Stimulated activated memory B cell treated with anti-CD40 and anti-IgM and Interleukin-4, amounts not matched to agents 10 μg/mL and 1 μg/mL and 100 μg/mL, for 72 hours (primary cell): ENCODE measurements around the gene CLASRP.
"Not testable (repeated sequence)": the region's sequence is repeated elsewhere in the genome, so short reads cannot be mapped to it uniquely, and the experiment has no call there.

Source experiments
- ATAC-seq: fragments of 150-1000 bp; cut with Tn5 transposase; 2 replicates; pipeline ENCODE4 v1.10.0; 2021
- H3K27ac Mint-ChIP-seq: one replicate; pipeline ENCODE4 v1.8.0; 2022; ENCODE audit warnings: mild to moderate bottlenecking, mixed read lengths
- H3K27me3 Mint-ChIP-seq: one replicate; pipeline ENCODE4 v1.8.0; 2022; ENCODE audit warnings: mixed read lengths
- H3K36me3 Mint-ChIP-seq: one replicate; pipeline ENCODE4 v1.8.0; 2022; ENCODE audit warnings: mixed read lengths
- H3K4me1 Mint-ChIP-seq: one replicate; pipeline ENCODE4 v1.8.0; 2022; ENCODE audit warnings: mixed read lengths
- H3K4me3 Mint-ChIP-seq: one replicate; pipeline ENCODE4 v1.8.0; 2022; ENCODE audit warnings: mild to moderate bottlenecking, moderate library complexity, mixed read lengths
- H3K9me3 Mint-ChIP-seq: one replicate; pipeline ENCODE4 v1.8.0; 2022; ENCODE audit warnings: mixed read lengths

The CLASRP gene

DNA sequence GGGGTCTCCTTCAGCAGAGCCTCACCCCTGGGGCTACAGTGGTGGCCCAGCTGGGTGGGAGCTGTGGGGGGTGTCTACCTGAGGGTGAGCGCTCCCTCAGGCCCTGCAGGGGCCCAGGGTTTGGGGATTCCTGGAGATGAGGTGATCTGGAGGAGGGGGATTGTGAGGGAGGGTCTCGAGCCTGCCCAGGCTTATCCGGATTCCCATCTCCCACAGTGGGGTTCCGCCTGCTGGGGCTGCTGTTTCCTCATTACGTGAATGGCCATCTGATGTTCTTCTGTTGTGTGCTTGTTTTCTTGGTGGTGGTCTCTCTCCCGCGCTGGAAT lies 58.6 kb downstream of the CLASRP start:
- no peaks in the 10 kb centered on the region for H3K9me3 Mint-ChIP-seq
- no peak overlapping the region for H3K4me3 Mint-ChIP-seq
- no peak for ATAC-seq
- no peaks in the 10 kb centered on the region for H3K27me3 Mint-ChIP-seq
- H3K4me1 Mint-ChIP-seq: peaks cover 78% of the 10 kb centered on the region
- peaks cover 6% of the 10 kb centered on the region for H3K36me3 Mint-ChIP-seq
- H3K27ac Mint-ChIP-seq: no peak overlapping the region

GRCh38 chr19:45097776-45098520 lies 59.1 kb downstream of the CLASRP start:
- no peak overlapping the region for H3K4me3 Mint-ChIP-seq
- peaks cover 6% of the 10 kb centered on the region for H3K36me3 Mint-ChIP-seq
- peaks cover 79% of the 10 kb centered on the region for H3K4me1 Mint-ChIP-seq
- H3K27me3 Mint-ChIP-seq: no peaks in the 10 kb centered on the region
- no peaks in the 10 kb centered on the region for H3K9me3 Mint-ChIP-seq
- no peak for ATAC-seq
- H3K27ac Mint-ChIP-seq: no peak overlapping the region

DNA sequence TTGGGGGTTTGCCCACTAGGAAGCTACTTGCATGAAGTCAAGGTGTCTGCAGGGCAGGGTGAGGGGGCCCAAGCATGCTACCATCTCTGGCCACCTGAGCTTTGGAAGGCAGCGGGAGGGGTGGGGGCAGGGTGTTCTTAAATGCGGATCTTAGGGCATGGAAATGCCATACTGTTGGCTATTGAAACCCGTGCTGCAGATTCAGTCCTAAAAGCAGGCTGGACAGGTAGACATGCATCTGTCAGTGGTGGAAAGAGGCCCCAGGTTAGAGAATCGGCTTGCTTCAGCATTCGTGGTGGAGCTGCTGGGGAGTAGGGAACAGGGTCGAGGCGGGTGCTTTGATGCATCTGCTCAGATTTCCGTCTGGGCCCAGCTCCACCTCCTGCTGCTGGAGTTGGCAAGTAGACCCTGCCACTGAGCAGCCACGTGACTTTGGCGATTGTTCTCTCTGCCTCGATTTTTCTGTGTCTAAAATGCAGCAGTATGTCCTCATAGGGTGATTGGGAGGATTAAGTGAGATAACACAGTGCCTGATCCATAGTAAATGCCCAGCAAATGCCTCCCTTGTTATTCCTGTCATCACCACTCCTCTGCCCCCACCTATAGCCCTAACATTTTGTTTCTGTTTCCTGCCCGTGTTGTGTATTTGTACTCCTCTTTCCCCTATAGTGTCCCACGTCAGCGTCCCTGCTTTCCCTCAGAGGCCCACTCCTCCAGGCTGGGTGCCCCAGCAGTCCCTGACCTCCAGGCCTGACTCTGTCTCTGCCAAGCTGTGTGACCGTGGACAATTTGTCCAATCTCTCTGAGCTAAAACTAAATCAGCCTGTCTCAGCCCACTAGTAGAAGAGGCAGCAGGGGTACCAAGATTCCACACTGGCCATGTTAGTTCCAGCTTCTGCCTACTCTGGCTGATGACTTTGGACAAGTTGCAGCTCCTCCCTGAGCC lies 59.9 kb downstream of the CLASRP start:
- no peaks in the 10 kb centered on the region for H3K27me3 Mint-ChIP-seq
- H3K4me3 Mint-ChIP-seq: no peak overlapping the region
- no peak overlapping the region for H3K27ac Mint-ChIP-seq
- peaks cover 82% of the 10 kb centered on the region for H3K4me1 Mint-ChIP-seq
- H3K36me3 Mint-ChIP-seq: peaks cover 2% of the 10 kb centered on the region
- H3K9me3 Mint-ChIP-seq: no peaks in the 10 kb centered on the region
- no peak for ATAC-seq

DNA sequence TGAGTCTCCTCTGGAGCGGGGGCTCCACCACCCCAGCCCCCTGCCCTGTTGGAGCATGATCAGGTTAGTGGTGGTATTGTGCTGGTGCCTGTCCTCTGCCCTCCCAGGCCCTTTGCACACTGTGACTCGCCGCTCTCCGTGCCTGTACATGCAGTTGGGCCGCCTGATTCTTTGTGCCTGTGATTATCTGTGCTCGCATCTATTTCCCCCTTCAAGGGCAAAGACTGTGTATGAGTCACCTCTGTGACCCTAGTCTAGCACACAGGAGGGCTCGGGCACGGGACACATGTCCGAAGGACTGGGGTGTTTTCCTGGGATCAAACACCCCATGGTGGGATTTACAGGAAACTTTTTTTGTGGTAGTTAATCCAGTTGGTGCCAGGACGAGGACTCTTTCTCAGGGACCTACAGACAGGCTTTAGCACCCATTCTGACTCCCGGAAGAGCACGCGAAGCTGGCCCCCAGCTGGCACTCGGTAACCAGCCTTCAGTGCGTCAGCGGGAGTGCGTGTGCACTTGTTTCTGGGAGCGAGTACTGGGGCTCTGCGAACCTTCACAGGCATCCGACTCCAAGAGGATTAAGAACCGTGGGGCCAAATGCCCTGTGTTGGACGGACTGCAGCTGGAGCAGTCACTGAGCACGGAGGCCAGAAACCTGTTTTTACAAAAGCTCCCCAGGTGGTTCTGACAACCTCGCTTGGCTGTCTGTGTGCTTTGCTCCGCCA lies 60.8 kb downstream of the CLASRP start:
- Mint-ChIP-seq H3K4me3 (no peak overlapping the region), H3K4me1 (peaks cover 82% of the 10 kb centered on the region), H3K9me3 (no peaks in the 10 kb centered on the region), H3K27me3 (no peaks in the 10 kb centered on the region), H3K27ac (no peak overlapping the region), H3K36me3 (no peaks in the 10 kb centered on the region)
- ATAC-seq: no peak

GRCh38 chr19:45100201-45100600 lies 61.4 kb downstream of the CLASRP start:
- Mint-ChIP-seq H3K27me3 (no peaks in the 10 kb centered on the region), H3K9me3 (no peaks in the 10 kb centered on the region), H3K27ac (no peak overlapping the region)

GRCh38 chr19:45100846-45101252 lies 62.0 kb downstream of the CLASRP start:
- Mint-ChIP-seq H3K27ac (peak overlapping the region; percentile 60), H3K27me3 (no peaks in the 10 kb centered on the region), H3K36me3 (no peaks in the 10 kb centered on the region), H3K4me1 (peaks cover 84% of the 10 kb centered on the region), H3K4me3 (no peak overlapping the region), H3K9me3 (no peaks in the 10 kb centered on the region)
- no peak for ATAC-seq

More at GRCh38 chr19:45100201-45100600, 61.4 kb downstream of the CLASRP start:
- no peak for ATAC-seq
- no peak overlapping the region for H3K4me3 Mint-ChIP-seq
- H3K4me1 Mint-ChIP-seq: peaks cover 82% of the 10 kb centered on the region
- no peaks in the 10 kb centered on the region for H3K36me3 Mint-ChIP-seq

DNA sequence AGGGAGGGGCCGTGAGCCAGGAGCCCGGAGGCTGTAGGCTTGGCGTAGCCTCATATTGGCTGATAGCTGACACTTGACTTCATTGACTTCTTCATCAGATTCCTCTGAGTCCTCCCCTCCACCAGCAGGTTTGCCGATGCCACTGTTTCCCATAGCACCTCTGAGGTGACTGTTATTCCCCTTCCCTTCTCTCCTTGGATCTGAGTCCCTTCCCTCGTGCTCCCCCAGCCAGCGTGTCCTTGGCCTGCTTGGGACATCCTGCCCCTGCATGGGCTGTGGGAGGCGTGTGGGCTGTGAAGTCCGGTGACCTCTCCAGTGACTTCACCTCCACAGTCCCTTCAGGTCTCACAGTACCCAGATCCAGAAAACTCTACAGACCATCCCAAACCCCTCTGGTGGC lies 63.0 kb downstream of the CLASRP start:
- no peaks in the 10 kb centered on the region for H3K9me3 Mint-ChIP-seq
- H3K27me3 Mint-ChIP-seq: no peaks in the 10 kb centered on the region
- H3K36me3 Mint-ChIP-seq: no peaks in the 10 kb centered on the region
- H3K27ac Mint-ChIP-seq: peak overlapping the region; percentile 20
- peaks cover 79% of the 10 kb centered on the region for H3K4me1 Mint-ChIP-seq
- no peak overlapping the region for H3K4me3 Mint-ChIP-seq
- no peak for ATAC-seq

- Mint-ChIP-seq H3K9me3 (no peaks in the 10 kb centered on the region), H3K4me3 (no peak overlapping the region), H3K27ac (peak overlapping the region; percentile 14), H3K36me3 (no peaks in the 10 kb centered on the region), H3K27me3 (no peaks in the 10 kb centered on the region), H3K4me1 (peaks cover 72% of the 10 kb centered on the region)
- no peak for ATAC-seq
Measured at GRCh38 chr19:45102481-45102880, 63.6 kb downstream of the CLASRP start.

DNA sequence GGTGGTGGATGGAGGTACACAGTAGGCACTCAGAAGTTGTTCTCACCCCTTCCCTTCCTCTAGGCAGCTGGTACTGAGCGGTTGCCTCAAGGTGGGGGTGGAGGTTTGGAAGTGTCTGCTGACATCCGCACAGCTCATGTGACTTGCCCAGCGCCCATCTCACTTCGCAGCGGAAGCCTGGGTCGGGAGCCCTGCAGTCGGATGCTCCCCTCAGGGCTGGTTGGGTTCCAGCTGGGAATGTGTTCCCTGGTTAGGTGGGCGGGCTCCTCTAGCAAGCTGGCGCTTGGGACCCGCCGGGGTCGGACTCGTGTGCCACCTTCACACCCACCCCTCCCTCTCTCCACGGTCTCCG lies 64.3 kb downstream of the CLASRP start:
- H3K27ac Mint-ChIP-seq: peak overlapping the region; percentile 14

GRCh38 chr19:45103508-45104319 lies 64.9 kb downstream of the CLASRP start:
- peak; percentile 42 for ATAC-seq
- peak overlapping the region; percentile 14 for H3K27ac Mint-ChIP-seq
- H3K27me3 Mint-ChIP-seq: no peaks in the 10 kb centered on the region
- H3K9me3 Mint-ChIP-seq: no peaks in the 10 kb centered on the region
- no peaks in the 10 kb centered on the region for H3K36me3 Mint-ChIP-seq
- H3K4me3 Mint-ChIP-seq: peak overlapping the region; percentile 49
- H3K4me1 Mint-ChIP-seq: peaks cover 63% of the 10 kb centered on the region

More for the DNA sequence above, 64.3 kb downstream of the CLASRP start:
- peak overlapping the region; percentile 49 for H3K4me3 Mint-ChIP-seq
- no peaks in the 10 kb centered on the region for H3K36me3 Mint-ChIP-seq
- peaks cover 66% of the 10 kb centered on the region for H3K4me1 Mint-ChIP-seq
- peak; percentile 65 for ATAC-seq
- no peaks in the 10 kb centered on the region for H3K9me3 Mint-ChIP-seq
- H3K27me3 Mint-ChIP-seq: no peaks in the 10 kb centered on the region

DNA sequence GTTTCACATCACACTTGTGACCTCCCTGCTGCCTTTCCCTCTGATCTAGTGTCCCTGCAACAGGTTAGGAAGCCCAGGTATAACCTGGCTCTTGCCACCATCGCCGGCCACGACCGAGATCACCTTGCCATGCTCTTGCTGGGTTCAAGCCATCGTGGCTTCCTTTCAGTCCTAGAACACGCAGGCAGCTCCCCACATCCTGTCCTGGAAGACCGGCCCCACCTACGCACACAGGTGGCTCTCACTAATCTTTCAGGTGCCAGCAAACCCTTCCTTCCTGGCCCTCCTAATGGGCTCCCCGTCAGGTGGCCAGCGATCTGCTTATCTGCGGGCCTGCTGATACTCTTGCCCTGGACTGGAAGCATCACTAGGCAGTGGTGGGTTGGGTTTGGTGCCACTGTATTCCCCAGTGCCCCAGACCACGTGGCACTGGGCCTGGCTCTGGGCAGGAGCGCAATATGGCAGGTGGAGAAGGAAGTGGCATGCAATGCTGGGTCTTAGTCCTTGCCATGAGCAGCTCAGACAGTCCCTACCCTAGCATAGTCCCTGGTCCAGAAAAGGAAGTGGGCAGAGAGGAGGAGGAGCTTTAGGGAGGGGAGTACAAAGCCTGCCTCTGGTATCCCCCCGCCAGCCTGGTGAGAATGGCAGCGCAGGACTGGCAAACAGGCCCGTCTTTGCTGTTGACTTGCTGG lies 66.0 kb downstream of the CLASRP start:
- Mint-ChIP-seq H3K27ac (peak overlapping the region; percentile 14), H3K27me3 (no peaks in the 10 kb centered on the region), H3K9me3 (no peaks in the 10 kb centered on the region), H3K36me3 (no peaks in the 10 kb centered on the region), H3K4me3 (peak overlapping the region; percentile 1), H3K4me1 (peaks cover 64% of the 10 kb centered on the region)
- ATAC-seq: peak; percentile 35

DNA sequence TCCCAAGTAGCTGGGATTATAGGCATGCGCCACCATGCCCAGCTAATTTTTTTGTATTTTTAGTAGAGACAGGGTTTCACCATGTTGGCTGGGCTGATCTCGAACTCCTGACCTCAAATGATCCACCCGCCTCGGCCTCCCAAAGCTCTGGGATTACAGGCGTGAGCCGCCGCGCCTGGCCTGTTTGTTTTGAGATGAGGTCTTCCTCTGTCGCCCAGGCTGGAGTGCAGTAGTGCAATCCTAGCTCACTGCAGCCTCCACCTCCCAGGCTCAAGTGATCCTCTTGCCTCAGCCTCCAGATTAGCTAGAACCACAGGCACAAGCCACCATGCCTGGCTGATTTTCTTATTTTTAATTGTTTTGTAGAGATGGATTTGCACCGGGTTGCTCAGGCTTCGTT lies 67.5 kb downstream of the CLASRP start:
- H3K36me3 Mint-ChIP-seq, ATAC-seq, H3K27ac Mint-ChIP-seq, H3K4me3 Mint-ChIP-seq, H3K9me3 Mint-ChIP-seq, H3K27me3 Mint-ChIP-seq: not testable (repeated sequence)
- peaks cover 67% of the 10 kb centered on the region for H3K4me1 Mint-ChIP-seq

DNA sequence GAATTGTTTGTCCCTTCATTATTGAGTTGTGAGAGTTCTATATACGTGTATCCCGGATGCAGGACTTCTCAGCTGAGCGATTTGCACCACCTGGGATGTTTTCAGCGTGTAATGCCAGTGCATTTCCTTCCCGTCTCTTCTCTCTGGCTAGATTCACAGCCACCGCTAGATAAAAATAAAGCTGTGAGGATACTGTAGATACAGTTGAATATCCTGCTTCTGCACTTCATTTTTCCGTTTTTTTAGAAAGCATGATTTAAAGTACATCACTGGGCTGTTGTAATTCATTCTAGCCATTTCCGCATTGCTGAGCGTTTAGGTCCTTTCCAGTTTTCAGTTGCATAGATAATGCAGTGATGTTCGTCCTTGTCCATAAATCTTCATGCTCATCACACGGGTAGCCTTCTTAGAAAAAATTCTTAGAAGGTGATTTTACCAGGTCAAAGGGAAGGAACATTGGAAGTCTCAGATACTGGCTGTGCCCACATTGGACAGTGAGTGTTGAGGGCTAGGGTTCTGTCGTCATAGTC lies 68.8 kb downstream of the CLASRP start:
- Mint-ChIP-seq H3K4me3 (no peak overlapping the region), H3K9me3 (no peaks in the 10 kb centered on the region), H3K27me3 (no peaks in the 10 kb centered on the region), H3K4me1 (peaks cover 69% of the 10 kb centered on the region), H3K36me3 (no peaks in the 10 kb centered on the region), H3K27ac (no peak overlapping the region)
- no peak for ATAC-seq

GRCh38 chr19:45110851-45111266 lies 72.0 kb downstream of the CLASRP start:
- no peaks in the 10 kb centered on the region for H3K9me3 Mint-ChIP-seq
- H3K4me3 Mint-ChIP-seq: no peak overlapping the region
- peak; percentile 67 for ATAC-seq
- H3K27ac Mint-ChIP-seq: peak overlapping the region; percentile 35
- H3K4me1 Mint-ChIP-seq: peaks cover 57% of the 10 kb centered on the region
- H3K36me3 Mint-ChIP-seq: no peaks in the 10 kb centered on the region
- no peaks in the 10 kb centered on the region for H3K27me3 Mint-ChIP-seq
